ENCODE results near the gene UBB. TPM values are rescaled to one million over a fixed set of nuclear protein-coding genes. Genes with fewer than 3 reads are reported as not detected.

UBB gene
- total RNA-seq, 1 experiment from 2014 or later, result 2,378 TPM

- TF ChIP-seq ZNF274 (IDR thresholded peaks at IDR 0.05; ENCODE audit: low read depth, low read length), result no peak
- TF ChIP-seq POLR2A (IDR thresholded peaks at IDR 0.05; ENCODE audit: borderline replicate concordance, extremely low read depth, insufficient read depth, insufficient read length), result no peak
These were observed 46.1 kb downstream of the UBB start (continued) for GRCh38 chr17:16427020-16427419.

GRCh38 chr17:16428098-16428882 lies 47.4 kb downstream of the UBB start:
- intact Hi-C loops (cut with micrococcal nuclease), result loop anchor here (5.0 kb wide), 1 partner anchor 41 kb away; no protein-coding TSS in a partner anchor
- peak overlapping the region; percentile 75 for H2AFZ ChIP-seq (ENCODE audit: low read depth, low read length, poor library complexity, severe bottlenecking)
- DNase-seq (ENCODE audit: low read depth, low spot score), result no peak
- H3K27me3 ChIP-seq (ENCODE audit: insufficient read depth, low read length), result no peaks in the 10 kb centered on the region
- no peaks in the 10 kb centered on the region for H3K79me2 ChIP-seq (ENCODE audit: insufficient read depth, low read length)
- ChIA-PET POLR2A (interaction anchor here (1.1 to 6.8 kb wide), 3 partner anchors 9 to 48 kb away, joined by 5 to 93 read pairs (median 10); partner anchors contain the start of gene UBB), RAD21 (ENCODE audit: low non-redundant PET in 1 of 2, low total read pairs in 2 of 2, uncharacterized antibody in 2 of 2, unreplicated experiment in 2 of 2) (interaction anchor here in 1 of 2 experiments (0.7 kb wide), 1 partner anchor 10 kb away, joined by 3 read pairs; no protein-coding TSS in a partner anchor), CTCF (interaction anchor here (0.6 to 4.1 kb wide), 12 partner anchors 9 to 142 kb away, joined by 3 to 52 read pairs (median 4); partner anchors contain the start of gene UBB)
- H3K27ac ChIP-seq (ENCODE audit: low read depth, low read length), result no peak overlapping the region
- H3K9ac ChIP-seq (ENCODE audit: low read length), result peak overlapping the region; percentile 34
- no TSS peak for BruUV-seq (replicated peaks)
- peaks cover 2 to 10% of the 10 kb centered on the region in 2 experiments; a peak in 3 of 4 replicates for H3K4me1 ChIP-seq (ENCODE audit: control insufficient read depth in 1 of 2, insufficient read depth in 2 of 2, low read length in 2 of 2)
- H3K4me3 ChIP-seq (replicated peaks in 1 of 2; ENCODE audit: low read depth in 1 of 2, low read length in 2 of 2), result no peak overlapping the region
- peak; percentile 97 for ATAC-seq
- H3K4me2 ChIP-seq (ENCODE audit: low read length), result peak overlapping the region; percentile 35
- no peaks in the 10 kb centered on the region for H4K20me1 ChIP-seq (ENCODE audit: insufficient read depth)
- no peaks in the 10 kb centered on the region for H3K9me2 ChIP-seq (ENCODE audit: insufficient read depth)
- H3K36me3 ChIP-seq (ENCODE audit: control insufficient read depth in 1 of 2, insufficient read depth in 2 of 2, low read length in 2 of 2), result no peaks in the 10 kb centered on the region
- H3K9me3 ChIP-seq (ENCODE audit: control insufficient read depth in 1 of 2, insufficient read depth in 1 of 2, low read depth in 1 of 2, low read length in 2 of 2), result no peaks in the 10 kb centered on the region
- no peak for TF ChIP-seq FOSL1 (IDR thresholded peaks at IDR 0.05; ENCODE audit: low read depth)
- peak; percentile 41; the same call in 1 of the 2 replicates for TF ChIP-seq ZFX (IDR thresholded peaks at IDR 0.05)
- no peak for TF ChIP-seq ZBTB33 (IDR thresholded peaks at IDR 0.05; ENCODE audit: extremely low read depth, insufficient replicate concordance, low read length)
- TF ChIP-seq ELF1 (IDR thresholded peaks at IDR 0.05; ENCODE audit: borderline replicate concordance, low read depth), result no peak
- TF ChIP-seq POLR2AphosphoS5 (IDR thresholded peaks at IDR 0.05; ENCODE audit: low read depth, low read length), result no peak
- TF ChIP-seq EZH2phosphoT487 (IDR thresholded peaks at IDR 0.05; ENCODE audit: borderline replicate concordance), result no peak
- no peak for TF ChIP-seq SIN3A (IDR thresholded peaks at IDR 0.05; ENCODE audit: low read depth)
- TF ChIP-seq REST (IDR thresholded peaks at IDR 0.05; ENCODE audit: low read depth), result no peak
- TF ChIP-seq JUND (IDR thresholded peaks at IDR 0.05), result no peak
- no peak for TF ChIP-seq SP1 (IDR thresholded peaks at IDR 0.05; ENCODE audit: low read depth)
- peak; percentile 74 to 93 (median 80) for TF ChIP-seq CTCF (IDR thresholded peaks at IDR 0.05 in 2 of 3, conservative IDR thresholded peaks at IDR 0.05 in 1 of 3; ENCODE audit: borderline replicate concordance in 1 of 3, insufficient read depth in 1 of 3, low read depth in 2 of 3, low read length in 2 of 3)
- TF ChIP-seq SRF (IDR thresholded peaks at IDR 0.05; ENCODE audit: low read depth), result no peak
- TF ChIP-seq MAX (IDR thresholded peaks at IDR 0.05), result peak; percentile 98
- no peak for TF ChIP-seq ATF3 (IDR thresholded peaks at IDR 0.05)
